HepG2 (cell line): ENCODE data around the gene SSC5D. TPM values are rescaled to one million over a fixed set of nuclear protein-coding genes. Genes with fewer than 3 reads are reported as not detected.
A peak's percentile ranks its signal among the peaks of the same experiment; 100 is the strongest.

Source experiments
- ERF ChIP-seq: IDR thresholded peaks from 2 replicates; pipeline ENCODE4 v1.6.1; 2018; ENCODE audit warnings: missing biosample characterization, missing genetic modification reagents
- FOXA1 ChIP-seq, 2 experiments: fragments of 450-650 bp in 1 of 2; sonication (generic) in 1 of 2; formaldehyde crosslinking in 1 of 2; IDR thresholded peaks; 2 replicates each; pipeline versions ENCODE4 v1.4.0 to v1.6.1; 2016 to 2020; ENCODE audit warnings: missing genetic modification reagents in 1 of 2
- FOXK2 ChIP-seq: fragments of 450-650 bp; IDR thresholded peaks from 2 replicates; pipeline ENCODE4 v1.6.1; 2016
- FOXP1 ChIP-seq, 2 experiments: fragments of 450-650 bp in 1 of 2; IDR thresholded peaks; 2 replicates each; pipeline ENCODE4 v1.6.1; 2017 to 2018; ENCODE audit warnings: antibody characterized with exemption in 1 of 2
- HMG20A ChIP-seq: IDR thresholded peaks from 2 replicates; pipeline ENCODE4 v1.6.1; 2016; ENCODE audit warnings: borderline replicate concordance
- HOXA9 ChIP-seq: sonication (generic); formaldehyde crosslinking; IDR thresholded peaks from 2 replicates; pipeline ENCODE4 v1.8.1; 2022; ENCODE audit warnings: missing genetic modification reagents, mild to moderate bottlenecking, moderate library complexity, borderline replicate concordance
- IRX3 ChIP-seq: sonication (generic); formaldehyde crosslinking; IDR thresholded peaks from 2 replicates; pipeline ENCODE4 v1.8.1; 2023; ENCODE audit warnings: mild to moderate bottlenecking, low read depth, missing genetic modification reagents, borderline replicate concordance
- KAT8 ChIP-seq: IDR thresholded peaks from 2 replicates; pipeline ENCODE4 v1.6.1; 2016; ENCODE audit warnings: missing genetic modification reagents, missing compliant biosample characterization
- KLF6 ChIP-seq: IDR thresholded peaks from 2 replicates; pipeline ENCODE4 v1.8.0; 2016; ENCODE audit warnings: missing biosample characterization, missing genetic modification reagents
- MIER3 ChIP-seq: IDR thresholded peaks from 2 replicates; pipeline ENCODE4 v1.6.1; 2016; ENCODE audit warnings: missing compliant biosample characterization, borderline replicate concordance
- ONECUT2 ChIP-seq: sonication (generic); formaldehyde crosslinking; IDR thresholded peaks from 2 replicates; pipeline ENCODE4 v1.4.0; 2020; ENCODE audit warnings: missing genetic modification reagents
- RBM39 ChIP-seq: fragments of 200-400 bp; formaldehyde crosslinking; IDR thresholded peaks from one replicate; pipeline ENCODE4 v1.6.1; 2018; ENCODE audit warnings: antibody characterized with exemption, mild to moderate bottlenecking, low read depth, low read length; ENCODE audit not compliant: poor library complexity, severe bottlenecking
- RCOR2 ChIP-seq: IDR thresholded peaks from 2 replicates; pipeline ENCODE4 v1.6.1; 2016; ENCODE audit warnings: missing biosample characterization, missing genetic modification reagents
- SAP130 ChIP-seq: IDR thresholded peaks from 2 replicates; pipeline ENCODE4 v1.6.1; 2016; ENCODE audit warnings: low read depth
- TARDBP ChIP-seq: sonication (generic); formaldehyde crosslinking; IDR thresholded peaks from 2 replicates; pipeline ENCODE4 v1.8.0; 2022; ENCODE audit warnings: mild to moderate bottlenecking, missing genetic modification reagents
- ZBTB37 ChIP-seq: sonication (generic); formaldehyde crosslinking; IDR thresholded peaks from 2 replicates; pipeline ENCODE4 v1.4.0; 2020; ENCODE audit warnings: mild to moderate bottlenecking, missing genetic modification reagents
- ZNF12 ChIP-seq: sonication (generic); formaldehyde crosslinking; IDR thresholded peaks from 2 replicates; pipeline ENCODE4 v1.5.0; 2020; ENCODE audit warnings: missing genetic modification reagents
- ZNF205 ChIP-seq: IDR thresholded peaks from 2 replicates; pipeline ENCODE4 v1.6.1; 2018; ENCODE audit warnings: missing biosample characterization, missing genetic modification reagents
- ZNF33A ChIP-seq: sonication (generic); formaldehyde crosslinking; IDR thresholded peaks from 2 replicates; pipeline ENCODE4 v1.5.1; 2020; ENCODE audit warnings: missing genetic modification reagents, mild to moderate bottlenecking, moderate library complexity, borderline replicate concordance
- ZNF446 ChIP-seq: sonication (generic); formaldehyde crosslinking; IDR thresholded peaks from 2 replicates; pipeline ENCODE4 v1.5.0; 2020; ENCODE audit warnings: mild to moderate bottlenecking, missing genetic modification reagents
- ZNF609 ChIP-seq: sonication (generic); formaldehyde crosslinking; IDR thresholded peaks from 2 replicates; pipeline ENCODE4 v1.4.0; 2020; ENCODE audit warnings: mild to moderate bottlenecking, missing genetic modification reagents, borderline replicate concordance
- polyA plus RNA-seq, 8 experiments: library from polyadenylated mRNA; depleted of rRNA in 3 of 8; stranded (reverse) in 7 of 8; unstranded in 1 of 8; fragments of >200 nt; fragmentation: Illumina TruSeq in 4 of 8; extraction: Trizol in 4 of 8; gene quantifications; 2 replicates each; pipeline versions ENCODE4 v1.2.1 to v1.2.3, GENCODE V29; 2011 to 2016; ENCODE audit warnings: low read depth in 4 of 8, missing spikeins in 1 of 8, mixed read lengths in 1 of 8; ENCODE audit not compliant: insufficient read depth in 1 of 8
- total RNA-seq, 5 experiments: library from RNA; depleted of rRNA; stranded (reverse); fragments of >200 nt; fragmentation: Illumina TruSeq; extraction: Trizol; gene quantifications; 2 replicates each; pipeline ENCODE4 v1.2.3, GENCODE V29; 2016; ENCODE audit warnings: low read depth in 1 of 5
- TF ChIP-seq, protein P1 (sequence below): IDR thresholded peaks from 2 replicates; pipeline ENCODE4 v1.6.1; 2018; ENCODE audit warnings: missing genetic modification reagents

SSC5D gene
- total and polyA plus RNA-seq, 2 of the 13 experiments (the other 11 are each of a cell fraction or from before 2014, with no cell fraction given), result not detected

DNA sequence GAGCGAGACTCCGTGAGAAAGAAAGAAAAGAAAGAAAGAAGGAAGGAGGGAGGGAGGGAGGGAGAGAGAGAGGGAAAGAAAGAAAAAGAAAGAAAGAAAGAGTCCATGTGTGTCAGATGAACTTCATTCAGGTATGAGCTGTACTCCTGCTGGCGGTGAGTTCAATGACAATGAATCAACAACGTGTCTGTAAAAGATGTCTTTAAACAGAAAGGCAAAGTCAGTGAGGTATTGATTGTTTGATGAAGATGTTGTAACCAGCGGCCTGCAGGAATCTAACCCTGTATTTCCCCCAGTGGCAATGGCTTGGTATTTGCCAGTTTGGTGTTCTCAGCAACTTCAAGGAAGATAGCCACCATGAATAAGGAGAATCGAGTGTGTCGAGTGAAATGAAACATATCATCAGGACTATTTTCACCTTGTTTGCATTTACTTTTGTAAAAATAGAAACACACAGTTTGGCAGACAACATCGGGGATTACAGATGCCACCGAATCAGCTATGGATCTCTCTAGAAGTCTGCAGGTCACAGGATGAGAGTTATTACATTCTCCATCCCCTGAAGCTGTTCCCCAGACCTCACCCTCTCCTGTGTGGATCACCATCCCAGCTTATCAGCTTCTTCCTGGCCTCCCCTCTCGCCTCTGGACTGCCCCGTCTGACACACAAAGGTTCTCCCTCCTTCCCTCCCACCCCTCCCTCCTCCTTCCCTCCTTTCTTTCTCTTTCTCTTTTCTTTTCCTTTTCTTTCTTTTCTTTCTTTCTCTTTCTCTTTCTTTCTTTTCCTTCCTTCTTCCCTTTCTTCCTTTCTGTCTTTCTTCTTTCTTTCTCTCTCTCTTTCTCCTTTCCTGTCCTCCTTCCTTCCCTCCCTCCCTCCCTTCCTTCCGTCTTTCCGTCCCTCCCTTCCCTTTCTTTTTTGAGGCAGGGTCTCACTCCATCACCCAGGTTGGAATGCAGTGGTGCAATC lies 65.3 kb downstream of the SSC5D start (continued):
- TF ChIP-seq FOXK2 (0 out of 2 replicates have a peak, but pooled peaks have one; percentile 33), ZNF33A (no peak), RBM39 (no peak), RCOR2 (CRISPR knock-in tag) (peak; percentile 67; the same call in 1 of the 2 replicates), ERF (CRISPR knock-in tag) (no peak), ZNF205 (no peak), MIER3 (CRISPR knock-in tag) (peak; percentile 53; the same call in 1 of the 2 replicates), ZNF12 (CRISPR knock-in tag) (peak; percentile 40; the same call in 1 of the 2 replicates), IRX3 (no peak), ZNF446 (CRISPR knock-in tag) (no peak), KAT8 (CRISPR knock-in tag) (peak; percentile 37), HMG20A (peak; percentile 62; the same call in 1 of the 2 replicates), HOXA9 (CRISPR knock-in tag) (no peak), TARDBP (CRISPR knock-in tag) (0 out of 2 replicates have a peak, but pooled peaks have one; percentile 27), KLF6 (peak; percentile 27; the same call in 1 of the 2 replicates), FOXA1 (IDR thresholded peaks at IDR 0.05) (no peak), FOXA1 (CRISPR knock-in tag; IDR thresholded peaks at IDR 0.05) (peak; percentile 61), ZNF609 (0 out of 2 replicates have a peak, but pooled peaks have one; percentile 20), ZBTB37 (CRISPR knock-in tag) (no peak), SAP130 (peak; percentile 72), FOXP1 (IDR thresholded peaks at IDR 0.05) (no peak), FOXP1 (CRISPR knock-in tag; IDR thresholded peaks at IDR 0.05) (peak; percentile 40; the same call in 1 of the 2 replicates), ONECUT2 (CRISPR knock-in tag) (peak; percentile 95)
- TF ChIP-seq, protein P1, sequence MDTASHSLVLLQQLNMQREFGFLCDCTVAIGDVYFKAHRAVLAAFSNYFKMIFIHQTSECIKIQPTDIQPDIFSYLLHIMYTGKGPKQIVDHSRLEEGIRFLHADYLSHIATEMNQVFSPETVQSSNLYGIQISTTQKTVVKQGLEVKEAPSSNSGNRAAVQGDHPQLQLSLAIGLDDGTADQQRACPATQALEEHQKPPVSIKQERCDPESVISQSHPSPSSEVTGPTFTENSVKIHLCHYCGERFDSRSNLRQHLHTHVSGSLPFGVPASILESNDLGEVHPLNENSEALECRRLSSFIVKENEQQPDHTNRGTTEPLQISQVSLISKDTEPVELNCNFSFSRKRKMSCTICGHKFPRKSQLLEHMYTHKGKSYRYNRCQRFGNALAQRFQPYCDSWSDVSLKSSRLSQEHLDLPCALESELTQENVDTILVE (CRISPR knock-in tag), result peak; percentile 40; the same call in 1 of the 2 replicates
